ENCODE data around the gene PDZD4.

PDZD4 gene

GRCh38 chrX:153764786-153765137 lies 65.6 kb downstream of the PDZD4 start:
- no peaks in the 10 kb centered on the region for H3K79me2 ChIP-seq (ENCODE audit: low read length)
- H3K4me2 ChIP-seq (ENCODE audit: low read length), result 0 out of 2 replicates have a peak overlapping the region, but pooled peaks have one; percentile 77
- H2AFZ ChIP-seq (ENCODE audit: low read depth, low read length), result no peak overlapping the region
- no peak for TF ChIP-seq EZH2phosphoT487 (IDR thresholded peaks at IDR 0.05; ENCODE audit: low read depth)
- TF ChIP-seq, protein P1, sequence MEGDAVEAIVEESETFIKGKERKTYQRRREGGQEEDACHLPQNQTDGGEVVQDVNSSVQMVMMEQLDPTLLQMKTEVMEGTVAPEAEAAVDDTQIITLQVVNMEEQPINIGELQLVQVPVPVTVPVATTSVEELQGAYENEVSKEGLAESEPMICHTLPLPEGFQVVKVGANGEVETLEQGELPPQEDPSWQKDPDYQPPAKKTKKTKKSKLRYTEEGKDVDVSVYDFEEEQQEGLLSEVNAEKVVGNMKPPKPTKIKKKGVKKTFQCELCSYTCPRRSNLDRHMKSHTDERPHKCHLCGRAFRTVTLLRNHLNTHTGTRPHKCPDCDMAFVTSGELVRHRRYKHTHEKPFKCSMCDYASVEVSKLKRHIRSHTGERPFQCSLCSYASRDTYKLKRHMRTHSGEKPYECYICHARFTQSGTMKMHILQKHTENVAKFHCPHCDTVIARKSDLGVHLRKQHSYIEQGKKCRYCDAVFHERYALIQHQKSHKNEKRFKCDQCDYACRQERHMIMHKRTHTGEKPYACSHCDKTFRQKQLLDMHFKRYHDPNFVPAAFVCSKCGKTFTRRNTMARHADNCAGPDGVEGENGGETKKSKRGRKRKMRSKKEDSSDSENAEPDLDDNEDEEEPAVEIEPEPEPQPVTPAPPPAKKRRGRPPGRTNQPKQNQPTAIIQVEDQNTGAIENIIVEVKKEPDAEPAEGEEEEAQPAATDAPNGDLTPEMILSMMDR (IDR thresholded peaks at IDR 0.05; ENCODE audit: low read depth, low read length), result no peak
- H3K36me3 ChIP-seq (replicated peaks; ENCODE audit: low read depth, low read length), result no peaks in the 10 kb centered on the region
- no peaks in the 10 kb centered on the region for H3K9me3 ChIP-seq (ENCODE audit: insufficient read depth, low read length)
- no peak overlapping the region for H3K27ac ChIP-seq (ENCODE audit: low read length)
- peaks cover 13% of the 10 kb centered on the region; the same call in 1 of the 2 replicates for H3K4me1 ChIP-seq (ENCODE audit: low read length)
- no peaks in the 10 kb centered on the region for H3K27me3 ChIP-seq (ENCODE audit: low read depth, low read length)
- no peaks in the 10 kb centered on the region for H4K20me1 ChIP-seq (ENCODE audit: insufficient read depth, low read length)
- H3K4me3 ChIP-seq (ENCODE audit: low read length), result 0 out of 2 replicates have a peak overlapping the region, but pooled peaks have one; percentile 70
- H3K9ac ChIP-seq (ENCODE audit: low read length), result no peak overlapping the region

- Histone ChIP-seq H3K4me2 (ENCODE audit: low read length) (peak within 1 kb of the TSS; percentile 77), H3K36me3 (replicated peaks; ENCODE audit: low read depth, low read length) (no peaks in the 10 kb centered on the region), H4K20me1 (ENCODE audit: insufficient read depth, low read length) (no peaks in the 10 kb centered on the region), H3K9me3 (ENCODE audit: insufficient read depth, low read length) (no peaks in the 10 kb centered on the region), H3K9ac (ENCODE audit: low read length) (peak within 1 kb of the TSS; percentile 20; the same call in 1 of the 2 replicates), H2AFZ (ENCODE audit: low read depth, low read length) (no peak within 1 kb of the TSS), H3K4me1 (ENCODE audit: low read length) (peaks cover 13% of the 10 kb centered on the region; the same call in 1 of the 2 replicates), H3K4me3 (ENCODE audit: low read length) (peak within 1 kb of the TSS; percentile 70), H3K27me3 (ENCODE audit: low read depth, low read length) (no peaks in the 10 kb centered on the region), H3K27ac (ENCODE audit: low read length) (no peak within 1 kb of the TSS), H3K79me2 (ENCODE audit: low read length) (no peaks in the 10 kb centered on the region)
- TF ChIP-seq, protein P1 (IDR thresholded peaks at IDR 0.05; ENCODE audit: low read depth, low read length), result peak; percentile 82
- no peak for TF ChIP-seq EZH2phosphoT487 (IDR thresholded peaks at IDR 0.05; ENCODE audit: low read depth)
Observed at GRCh38 chrX:153763989-153764755, 66.2 kb downstream of the PDZD4 start, which contains the start of gene PLXNB3. Gene PLXNB3 (plus strand): TSS chrX:153764249. CDS start chrX:153765536, 1,287 bp downstream.

GRCh38 chrX:153763298-153763932 lies 66.9 kb downstream of the PDZD4 start:
- H3K4me2 ChIP-seq (ENCODE audit: low read length), result no peak overlapping the region
- no peak overlapping the region for H3K9ac ChIP-seq (ENCODE audit: low read length)
- no peaks in the 10 kb centered on the region for H3K79me2 ChIP-seq (ENCODE audit: low read length)
- H3K36me3 ChIP-seq (replicated peaks; ENCODE audit: low read depth, low read length), result no peaks in the 10 kb centered on the region
- no peaks in the 10 kb centered on the region for H4K20me1 ChIP-seq (ENCODE audit: insufficient read depth, low read length)
- H3K9me3 ChIP-seq (ENCODE audit: insufficient read depth, low read length), result no peaks in the 10 kb centered on the region
- TF ChIP-seq, protein P1 (IDR thresholded peaks at IDR 0.05; ENCODE audit: low read depth, low read length), result no peak
- TF ChIP-seq EZH2phosphoT487 (IDR thresholded peaks at IDR 0.05; ENCODE audit: low read depth), result no peak
- no peak overlapping the region for H3K4me3 ChIP-seq (ENCODE audit: low read length)
- no peaks in the 10 kb centered on the region for H3K27me3 ChIP-seq (ENCODE audit: low read depth, low read length)
- H2AFZ ChIP-seq (ENCODE audit: low read depth, low read length), result no peak overlapping the region
- no peak overlapping the region for H3K27ac ChIP-seq (ENCODE audit: low read length)
- H3K4me1 ChIP-seq (ENCODE audit: low read length), result peaks cover 13% of the 10 kb centered on the region; the same call in 1 of the 2 replicates

GRCh38 chrX:153762626-153763173 lies 67.6 kb downstream of the PDZD4 start:
- no peaks in the 10 kb centered on the region for H3K36me3 ChIP-seq (replicated peaks; ENCODE audit: low read depth, low read length)
- H3K9ac ChIP-seq (ENCODE audit: low read length), result no peak overlapping the region
- H3K9me3 ChIP-seq (ENCODE audit: insufficient read depth, low read length), result no peaks in the 10 kb centered on the region
- no peaks in the 10 kb centered on the region for H3K27me3 ChIP-seq (ENCODE audit: low read depth, low read length)
- H4K20me1 ChIP-seq (ENCODE audit: insufficient read depth, low read length), result no peaks in the 10 kb centered on the region
- H3K4me3 ChIP-seq (ENCODE audit: low read length), result no peak overlapping the region
- no peak for TF ChIP-seq EZH2phosphoT487 (IDR thresholded peaks at IDR 0.05; ENCODE audit: low read depth)
- TF ChIP-seq, protein P1 (IDR thresholded peaks at IDR 0.05; ENCODE audit: low read depth, low read length), result no peak
- H2AFZ ChIP-seq (ENCODE audit: low read depth, low read length), result no peak overlapping the region
- no peak overlapping the region for H3K27ac ChIP-seq (ENCODE audit: low read length)
- H3K4me2 ChIP-seq (ENCODE audit: low read length), result no peak overlapping the region
- H3K79me2 ChIP-seq (ENCODE audit: low read length), result no peaks in the 10 kb centered on the region
- H3K4me1 ChIP-seq (ENCODE audit: low read length), result peaks cover 13% of the 10 kb centered on the region; the same call in 1 of the 2 replicates
